ENCODE data around the gene RALGPS1. TPM values are rescaled to one million over a fixed set of nuclear protein-coding genes. Genes with fewer than 3 reads are reported as not detected.

RALGPS1 gene
- polyA plus RNA-seq, 4 donors = 16.6 to 53.3 (median 26.8) TPM

GRCh38 chr9:127038531-127038930 lies 123.9 kb downstream of the RALGPS1 start:
- FAIRE-seq (no peak), DNase-seq (no peak)
- Histone ChIP-seq H3K36me3 (ENCODE audit: control insufficient read depth in 3 of 3, insufficient read depth in 2 of 3, low read depth in 1 of 3, low read length in 3 of 3) (peaks cover 0 to 23% (median 17%) of the 10 kb centered on the region in 3 donors), H3K27me3 (ENCODE audit: control insufficient read depth in 3 of 3, insufficient read depth in 3 of 3, low read length in 3 of 3) (no peaks in the 10 kb centered on the region), H3K4me3 (ENCODE audit: low read depth in 1 of 3, low read length in 3 of 3) (no peak overlapping the region), H3K4me1 (ENCODE audit: control insufficient read depth in 3 of 3, insufficient read depth in 2 of 3, low read depth in 1 of 3, low read length in 2 of 3) (peaks cover 0 to 21% (median under 1%) of the 10 kb centered on the region in 3 donors), H3K9me3 (ENCODE audit: control insufficient read depth in 2 of 2, insufficient read depth in 1 of 2, low read depth in 1 of 2, low read length in 1 of 2) (no peaks in the 10 kb centered on the region), H3K27ac (ENCODE audit: low read depth in 1 of 3, low read length in 2 of 3) (peak overlapping the region in 1 of 3 donors; percentile 2)
- WGBS, 3 donors = 94 to 97% (median 95%) methylated on average over 5 of the region's 5 CpGs

GRCh38 chr9:127039492-127039891 lies 124.9 kb downstream of the RALGPS1 start:
- Histone ChIP-seq H3K36me3 (ENCODE audit: control insufficient read depth in 3 of 3, insufficient read depth in 2 of 3, low read depth in 1 of 3, low read length in 3 of 3) (peaks cover 0 to 21% (median 18%) of the 10 kb centered on the region in 3 donors), H3K9me3 (ENCODE audit: control insufficient read depth in 2 of 2, insufficient read depth in 1 of 2, low read depth in 1 of 2, low read length in 1 of 2) (no peaks in the 10 kb centered on the region), H3K27ac (ENCODE audit: low read depth in 1 of 3, low read length in 2 of 3) (no peak overlapping the region), H3K4me3 (ENCODE audit: low read depth in 1 of 3, low read length in 3 of 3) (no peak overlapping the region), H3K4me1 (ENCODE audit: control insufficient read depth in 3 of 3, insufficient read depth in 2 of 3, low read depth in 1 of 3, low read length in 2 of 3) (peaks cover 0 to 12% (median 0%) of the 10 kb centered on the region in 3 donors), H3K27me3 (ENCODE audit: control insufficient read depth in 3 of 3, insufficient read depth in 3 of 3, low read length in 3 of 3) (no peaks in the 10 kb centered on the region)
- WGBS, 3 donors = 91 to 100% (median 98%) methylated on average over 2 of the region's 2 CpGs
- DNase-seq (no peak), FAIRE-seq (no peak)

GRCh38 chr9:127045148-127045547 lies 130.6 kb downstream of the RALGPS1 start:
- no peaks in the 10 kb centered on the region for H3K9me3 ChIP-seq (ENCODE audit: control insufficient read depth in 2 of 2, insufficient read depth in 1 of 2, low read depth in 1 of 2, low read length in 1 of 2)
- FAIRE-seq (no peak), DNase-seq (no peak)
- no peak overlapping the region for H3K27ac ChIP-seq (ENCODE audit: low read depth in 1 of 3, low read length in 2 of 3)
- 97 to 100% (median 100%) methylated on average over 1 of the region's 1 CpG for WGBS, 3 donors
- H3K36me3 ChIP-seq (ENCODE audit: control insufficient read depth in 3 of 3, insufficient read depth in 2 of 3, low read depth in 1 of 3, low read length in 3 of 3) = peaks cover 0 to 13% (median 6%) of the 10 kb centered on the region in 3 donors
- no peaks in the 10 kb centered on the region for H3K27me3 ChIP-seq (ENCODE audit: control insufficient read depth in 3 of 3, insufficient read depth in 3 of 3, low read length in 3 of 3)
- H3K4me1 ChIP-seq (ENCODE audit: control insufficient read depth in 3 of 3, insufficient read depth in 2 of 3, low read depth in 1 of 3, low read length in 2 of 3) = peaks cover 0 to 4% (median 0%) of the 10 kb centered on the region in 3 donors
- no peak overlapping the region for H3K4me3 ChIP-seq (ENCODE audit: low read depth in 1 of 3, low read length in 3 of 3)

- FAIRE-seq = no peak
Observed at GRCh38 chr9:127047971-127048370, 133.4 kb downstream of the RALGPS1 start.

GRCh38 chr9:127049044-127049443 lies 134.5 kb downstream of the RALGPS1 start:
- peaks cover 0 to 35% (median 9%) of the 10 kb centered on the region in 3 donors for H3K36me3 ChIP-seq (ENCODE audit: control insufficient read depth in 3 of 3, insufficient read depth in 2 of 3, low read depth in 1 of 3, low read length in 3 of 3)
- H3K9me3 ChIP-seq (ENCODE audit: control insufficient read depth in 2 of 2, insufficient read depth in 1 of 2, low read depth in 1 of 2, low read length in 1 of 2) = no peaks in the 10 kb centered on the region
- H3K4me1 ChIP-seq (ENCODE audit: control insufficient read depth in 3 of 3, insufficient read depth in 2 of 3, low read depth in 1 of 3, low read length in 2 of 3) = peaks cover 0 to 6% (median 3%) of the 10 kb centered on the region in 3 donors
- peak overlapping the region in 1 of 3 donors; percentile 3 for H3K27ac ChIP-seq (ENCODE audit: low read depth in 1 of 3, low read length in 2 of 3)
- no peak overlapping the region for H3K4me3 ChIP-seq (ENCODE audit: low read depth in 1 of 3, low read length in 3 of 3)
- FAIRE-seq (no peak), DNase-seq (peak in 1 of 2 donors; percentile 20)
- 58 to 83% (median 64%) methylated on average over 4 of the region's 4 CpGs for WGBS, 3 donors
- H3K27me3 ChIP-seq (ENCODE audit: control insufficient read depth in 3 of 3, insufficient read depth in 3 of 3, low read length in 3 of 3) = no peaks in the 10 kb centered on the region

More at GRCh38 chr9:127047971-127048370, 133.4 kb downstream of the RALGPS1 start:
- H3K27ac ChIP-seq (ENCODE audit: low read depth in 1 of 3, low read length in 2 of 3) = peak overlapping the region in 1 of 3 donors; percentile 9
- H3K9me3 ChIP-seq (ENCODE audit: control insufficient read depth in 2 of 2, insufficient read depth in 1 of 2, low read depth in 1 of 2, low read length in 1 of 2) = no peaks in the 10 kb centered on the region
- H3K36me3 ChIP-seq (ENCODE audit: control insufficient read depth in 3 of 3, insufficient read depth in 2 of 3, low read depth in 1 of 3, low read length in 3 of 3) = peaks cover 0 to 25% (median 11%) of the 10 kb centered on the region in 3 donors
- no peak overlapping the region for H3K4me3 ChIP-seq (ENCODE audit: low read depth in 1 of 3, low read length in 3 of 3)
- WGBS, 3 donors = 92 to 98% (median 96%) methylated on average over 3 of the region's 3 CpGs
- H3K27me3 ChIP-seq (ENCODE audit: control insufficient read depth in 3 of 3, insufficient read depth in 3 of 3, low read length in 3 of 3) = no peaks in the 10 kb centered on the region
- DNase-seq = no peak
- H3K4me1 ChIP-seq (ENCODE audit: control insufficient read depth in 3 of 3, insufficient read depth in 2 of 3, low read depth in 1 of 3, low read length in 2 of 3) = peaks cover 0 to 6% (median under 1%) of the 10 kb centered on the region in 3 donors

GRCh38 chr9:127049581-127049980 lies 135.0 kb downstream of the RALGPS1 start:
- no peak for FAIRE-seq
- no peak for DNase-seq
- Histone ChIP-seq H3K9me3 (ENCODE audit: control insufficient read depth in 2 of 2, insufficient read depth in 1 of 2, low read depth in 1 of 2, low read length in 1 of 2) (no peaks in the 10 kb centered on the region), H3K4me1 (ENCODE audit: control insufficient read depth in 3 of 3, insufficient read depth in 2 of 3, low read depth in 1 of 3, low read length in 2 of 3) (peaks cover 0 to 6% (median 3%) of the 10 kb centered on the region in 3 donors), H3K36me3 (ENCODE audit: control insufficient read depth in 3 of 3, insufficient read depth in 2 of 3, low read depth in 1 of 3, low read length in 3 of 3) (peaks cover 0 to 39% (median 9%) of the 10 kb centered on the region in 3 donors), H3K27ac (ENCODE audit: low read depth in 1 of 3, low read length in 2 of 3) (peak overlapping the region in 1 of 3 donors; percentile 1), H3K27me3 (ENCODE audit: control insufficient read depth in 3 of 3, insufficient read depth in 3 of 3, low read length in 3 of 3) (no peaks in the 10 kb centered on the region), H3K4me3 (ENCODE audit: low read depth in 1 of 3, low read length in 3 of 3) (no peak overlapping the region)
- WGBS, 3 donors = 92 to 96% (median 94%) methylated on average over 8 of the region's 8 CpGs

GRCh38 chr9:127050152-127050551 lies 135.6 kb downstream of the RALGPS1 start:
- peaks cover 0 to 6% (median 3%) of the 10 kb centered on the region in 3 donors for H3K4me1 ChIP-seq (ENCODE audit: control insufficient read depth in 3 of 3, insufficient read depth in 2 of 3, low read depth in 1 of 3, low read length in 2 of 3)
- DNase-seq = no peak
- H3K36me3 ChIP-seq (ENCODE audit: control insufficient read depth in 3 of 3, insufficient read depth in 2 of 3, low read depth in 1 of 3, low read length in 3 of 3) = peaks cover 0 to 45% (median 9%) of the 10 kb centered on the region in 3 donors
- no peaks in the 10 kb centered on the region for H3K9me3 ChIP-seq (ENCODE audit: control insufficient read depth in 2 of 2, insufficient read depth in 1 of 2, low read depth in 1 of 2, low read length in 1 of 2)
- no peaks in the 10 kb centered on the region for H3K27me3 ChIP-seq (ENCODE audit: control insufficient read depth in 3 of 3, insufficient read depth in 3 of 3, low read length in 3 of 3)
- no peak for FAIRE-seq
- 92 to 98% (median 95%) methylated on average over 3 of the region's 3 CpGs for WGBS, 3 donors
- H3K4me3 ChIP-seq (ENCODE audit: low read depth in 1 of 3, low read length in 3 of 3) = no peak overlapping the region
- H3K27ac ChIP-seq (ENCODE audit: low read depth in 1 of 3, low read length in 2 of 3) = no peak overlapping the region

GRCh38 chr9:127050591-127051001 lies 136.0 kb downstream of the RALGPS1 start:
- 87 to 89% (median 88%) methylated on average over 7 of the region's 7 CpGs for WGBS, 3 donors
- DNase-seq (no peak), FAIRE-seq (no peak)
- H3K9me3 ChIP-seq (ENCODE audit: control insufficient read depth in 2 of 2, insufficient read depth in 1 of 2, low read depth in 1 of 2, low read length in 1 of 2) = no peaks in the 10 kb centered on the region
- peaks cover 0 to 47% (median 9%) of the 10 kb centered on the region in 3 donors for H3K36me3 ChIP-seq (ENCODE audit: control insufficient read depth in 3 of 3, insufficient read depth in 2 of 3, low read depth in 1 of 3, low read length in 3 of 3)
- H3K27ac ChIP-seq (ENCODE audit: low read depth in 1 of 3, low read length in 2 of 3) = no peak overlapping the region
- no peaks in the 10 kb centered on the region for H3K27me3 ChIP-seq (ENCODE audit: control insufficient read depth in 3 of 3, insufficient read depth in 3 of 3, low read length in 3 of 3)
- peaks cover 0 to 6% (median 3%) of the 10 kb centered on the region in 3 donors for H3K4me1 ChIP-seq (ENCODE audit: control insufficient read depth in 3 of 3, insufficient read depth in 2 of 3, low read depth in 1 of 3, low read length in 2 of 3)
- no peak overlapping the region for H3K4me3 ChIP-seq (ENCODE audit: low read depth in 1 of 3, low read length in 3 of 3)
